Heart right ventricle (tissue), 16 donors: ENCODE results near the gene R3HDM2. TPM values are rescaled to one million over a fixed set of nuclear protein-coding genes. Genes with fewer than 3 reads are reported as not detected.
"Not testable (repeated sequence)": the region's sequence is repeated elsewhere in the genome, so short reads cannot be mapped to it uniquely, and the experiment has no call there.

ENCODE experiments used
- ATAC-seq, 8 donors: fragments of 200-7000 bp; cut with Tn5 transposase; one replicate each; pipeline ENCODE4 v1.9.1; 2020; ENCODE audit warnings: mild to moderate bottlenecking in 8 of 8, moderate library complexity in 8 of 8, moderate number of reproducible peaks in 1 of 8
- DNase-seq, 2 donors: peaks; one replicate each; pipeline ENCODE4 v3.0.0-alpha.2; 2020
- H3K27ac ChIP-seq, 10 donors: fragments of 200-600 bp; sonication (generic) in 2 of 10; one replicate each; pipeline versions ENCODE4 v1.5.0 to v1.8.0; 2020 to 2022; ENCODE audit warnings: mild to moderate bottlenecking in 3 of 10
- H3K27me3 ChIP-seq, 7 donors: fragments of 200-600 bp; one replicate each; pipeline ENCODE4 v1.8.0; 2021 to 2022; ENCODE audit warnings: mild to moderate bottlenecking in 2 of 7
- H3K36me3 ChIP-seq, 9 donors: fragments of 200-600 bp; sonication (generic) in 1 of 9; one replicate each; pipeline versions ENCODE4 v1.5.0 to v1.8.0; 2020 to 2022; ENCODE audit warnings: mild to moderate bottlenecking in 2 of 9
- H3K4me1 ChIP-seq, 9 donors: fragments of 200-600 bp; sonication (generic) in 1 of 9; one replicate each; pipeline versions ENCODE4 v1.5.0 to v1.8.0; 2020 to 2022; ENCODE audit warnings: mild to moderate bottlenecking in 4 of 9
- H3K4me3 ChIP-seq, 10 donors: fragments of 200-600 bp; sonication (generic) in 2 of 10; one replicate each; pipeline versions ENCODE4 v1.5.0 to v1.8.0; 2020 to 2022; ENCODE audit warnings: mild to moderate bottlenecking in 7 of 10, moderate library complexity in 2 of 10
- H3K9me3 ChIP-seq, 11 donors: fragments of 200-600 bp in 10 of 11; sonication (generic) in 2 of 11; one replicate each; pipeline versions ENCODE4 v1.5.0 to v1.8.0; 2013 to 2022; ENCODE audit warnings: mild to moderate bottlenecking in 2 of 11, control low read depth in 1 of 11, moderate library complexity in 1 of 11
- CTCF ChIP-seq, 9 donors: fragments of 200-600 bp; sonication (generic) in 2 of 9; IDR thresholded peaks; one replicate each; pipeline versions ENCODE4 v1.5.0 to v1.8.0; 2021 to 2022; ENCODE audit warnings: antibody characterized with exemption in 9 of 9, mild to moderate bottlenecking in 5 of 9, moderate library complexity in 1 of 9
- WGBS, 2 donors: extraction: QIAGEN DNeasy Blood & Tissue Kit; methylation state at CpG; one replicate each; pipeline ENCODE4 v1.1.7; 2013; ENCODE audit warnings: inconsistent platforms in 1 of 2; 5-methylcytosine and 5-hydroxymethylcytosine counted together
- intact Hi-C, 10 donors: fragments of 100-400 bp; cut with DNase I; formaldehyde crosslinking; loops; one replicate each; pipeline versions ENCODE4 v1.11.1 to v1.14.2; 2022
- polyA plus RNA-seq, 2 donors: library from polyadenylated mRNA; stranded (reverse); fragments of 200-250 nt; gene quantifications; one replicate each; pipeline ENCODE4 v1.2.3, GENCODE V29; 2013
- total RNA-seq, 10 donors: library from RNA; stranded (reverse); fragmentation: NEBNext Ultra II Directional in 3 of 10; extraction: Animal tissue kit (Norgen Biotek cat#: 25700) in 3 of 10; gene quantifications; one replicate each; pipeline versions ENCODE4 v1.2.1 to v1.2.4, GENCODE V29; 2021 to 2023
- donor health status: Arrhythmogenic right ventricular cardiomyopathy.
- donor health status: ischemic (EF 13 %, LVEDD 7.1; RV severe dilation, severe dysfunction).
- donor health status: healthy with polysubstance abuse.
- donor health status: DM: no; HTN: yes; CAD: no.
- donor health status: DM: no; HTN: no; CAD: no.
- donor health status: ischemic (EF 25% LVEDD 6.9; RV normal size, moderate dysfunction).
- donor health status: ischemic (EF 25% LVEDD 5.7; RV mildly dilated, moderate dysfunction).
- donor health status: healthy.
- donor health status: DM: yes; HTN: yes; CAD: no.
- donor health status: Ischemic cardiomyopathy.
- donor health status: ischemic (EF 35%, LVEDD 5.7; RV mildly dilated, moderate dysfunction).
- donor health status: nonischemic (EF 11% LVEDD 7.7; RV severe dilation, severe dysfunction).
- donor health status: DM: yes; HTN: yes; CAD: no.
- donor health status: PGD.
- donor health status: ischemic (EF 29% LVEDD 5.4; RV normal size, mild dysfunction).
- donor health status: nonischemic (EF 23%, LVEDD 6.1; RV moderate dilation, normal function).

Gene R3HDM2
- total and polyA plus RNA-seq, 12 donors: 15.5 to 107 (median 73.9) TPM

- Histone ChIP-seq H3K4me3 (no peak overlapping the region), H3K4me1 (peaks cover 0 to 23% (median 9%) of the 10 kb centered on the region in 9 donors), H3K27ac (no peak overlapping the region), H3K27me3 (no peaks in the 10 kb centered on the region), H3K9me3 (no peaks in the 10 kb centered on the region), H3K36me3 (no peaks in the 10 kb centered on the region)
- ATAC-seq (no peak), DNase-seq (no peak)
- no peak for TF ChIP-seq CTCF (IDR thresholded peaks at IDR 0.05)
- intact Hi-C loops: no loop called here
- 87 to 97% methylated on average over 2 of the region's 2 CpGs for WGBS, 2 donors
Observed at GRCh38 chr12:57448669-57449068, 17.8 kb upstream of the R3HDM2 start.

- TF ChIP-seq CTCF (IDR thresholded peaks at IDR 0.05): no peak
- H3K27ac ChIP-seq: no peak overlapping the region
- intact Hi-C loops: no loop called here
- 96 to 97% methylated on average over 6 of the region's 6 CpGs for WGBS, 2 donors
- H3K4me3 ChIP-seq: no peak overlapping the region
- H3K27me3 ChIP-seq: no peaks in the 10 kb centered on the region
- peaks cover 0 to 6% (median 0%) of the 10 kb centered on the region in 11 donors for H3K9me3 ChIP-seq
- H3K4me1 ChIP-seq: peaks cover 0 to 4% (median 0%) of the 10 kb centered on the region in 9 donors
- DNase-seq (no peak), ATAC-seq (no peak)
- H3K36me3 ChIP-seq: no peaks in the 10 kb centered on the region
Observed at GRCh38 chr12:57446292-57446960, 15.6 kb upstream of the R3HDM2 start.

GRCh38 chr12:57444744-57445143 lies 13.9 kb upstream of the R3HDM2 start:
- ATAC-seq: no peak
- DNase-seq: no peak
- peaks cover 0 to 10% (median 0%) of the 10 kb centered on the region in 11 donors for H3K9me3 ChIP-seq
- intact Hi-C loops: no loop called here
- H3K4me1 ChIP-seq: no peaks in the 10 kb centered on the region
- H3K27ac ChIP-seq: no peak overlapping the region
- H3K27me3 ChIP-seq: no peaks in the 10 kb centered on the region
- H3K36me3 ChIP-seq: no peaks in the 10 kb centered on the region
- no peak for TF ChIP-seq CTCF (IDR thresholded peaks at IDR 0.05)
- no peak overlapping the region for H3K4me3 ChIP-seq
- WGBS, 2 donors: 70% methylated on average over 5 of the region's 5 CpGs

GRCh38 chr12:57444337-57444736 lies 13.5 kb upstream of the R3HDM2 start:
- H3K9me3 ChIP-seq, H3K4me1 ChIP-seq, H3K4me3 ChIP-seq, H3K27me3 ChIP-seq, DNase-seq, intact Hi-C loops, H3K27ac ChIP-seq, H3K36me3 ChIP-seq, ATAC-seq: not testable (repeated sequence)
- 79 to 87% methylated on average over 6 of the region's 6 CpGs for WGBS, 2 donors

GRCh38 chr12:57441846-57442427 lies 11.1 kb upstream of the R3HDM2 start:
- ATAC-seq: no peak
- TF ChIP-seq CTCF (IDR thresholded peaks at IDR 0.05): no peak

GRCh38 chr12:57441393-57441792 lies 10.6 kb upstream of the R3HDM2 start:
- intact Hi-C loops, H3K9me3 ChIP-seq, H3K27ac ChIP-seq, H3K4me3 ChIP-seq, H3K27me3 ChIP-seq, ATAC-seq, H3K4me1 ChIP-seq, H3K36me3 ChIP-seq, DNase-seq: not testable (repeated sequence)
- 94 to 96% methylated on average over 2 of the region's 2 CpGs for WGBS, 2 donors

More at GRCh38 chr12:57441846-57442427, 11.1 kb upstream of the R3HDM2 start:
- H3K4me3 ChIP-seq: no peak overlapping the region
- intact Hi-C loops: no loop called here
- no peak for DNase-seq
- WGBS, 2 donors: 43 to 88% methylated on average over 1 of the region's 1 CpG
- H3K27ac ChIP-seq: no peak overlapping the region
- no peaks in the 10 kb centered on the region for H3K4me1 ChIP-seq
- no peaks in the 10 kb centered on the region for H3K27me3 ChIP-seq
- H3K36me3 ChIP-seq: no peaks in the 10 kb centered on the region
- peaks cover 0 to 10% (median 0%) of the 10 kb centered on the region in 11 donors for H3K9me3 ChIP-seq
